Nephron (organoid): ENCODE results near the gene MCF2L.

ENCODE experiments used
- H3K27ac Mint-ChIP-seq, 3 experiments: 2 replicates each; pipeline ENCODE4 v1.8.0; 2020; ENCODE audit warnings: mixed read lengths in 3 of 3, mild to moderate bottlenecking in 2 of 3, moderate library complexity in 1 of 3
- H3K27me3 Mint-ChIP-seq: 2 replicates; pipeline ENCODE4 v1.8.0; 2021; ENCODE audit warnings: low read depth, mild to moderate bottlenecking, moderate library complexity, mixed read lengths
- H3K36me3 Mint-ChIP-seq: 2 replicates; pipeline ENCODE4 v1.8.0; 2020; ENCODE audit warnings: low read depth, mixed read lengths
- H3K4me1 Mint-ChIP-seq: 2 replicates; pipeline ENCODE4 v1.8.0; 2020; ENCODE audit warnings: mixed read lengths
- H3K4me3 Mint-ChIP-seq, 3 experiments: 2 replicates each; pipeline ENCODE4 v1.8.0; 2020; ENCODE audit warnings: mild to moderate bottlenecking in 3 of 3, mixed read lengths in 3 of 3, moderate library complexity in 2 of 3
- H3K9me3 Mint-ChIP-seq: 2 replicates; pipeline ENCODE4 v1.8.0; 2020; ENCODE audit warnings: mixed read lengths
- TF ChIP-seq, protein P1 (sequence below), 3 experiments: fragments of 200-600 bp; sonication (generic); IDR thresholded peaks; one replicate each; pipeline ENCODE4 v1.5.0; 2021; ENCODE audit warnings: antibody characterized with exemption in 3 of 3; ENCODE audit not compliant: unreplicated experiment in 3 of 3

Gene MCF2L

GRCh38 chr13:113072376-113072775 lies 103.4 kb downstream of the MCF2L start:
- TF ChIP-seq, protein P1, sequence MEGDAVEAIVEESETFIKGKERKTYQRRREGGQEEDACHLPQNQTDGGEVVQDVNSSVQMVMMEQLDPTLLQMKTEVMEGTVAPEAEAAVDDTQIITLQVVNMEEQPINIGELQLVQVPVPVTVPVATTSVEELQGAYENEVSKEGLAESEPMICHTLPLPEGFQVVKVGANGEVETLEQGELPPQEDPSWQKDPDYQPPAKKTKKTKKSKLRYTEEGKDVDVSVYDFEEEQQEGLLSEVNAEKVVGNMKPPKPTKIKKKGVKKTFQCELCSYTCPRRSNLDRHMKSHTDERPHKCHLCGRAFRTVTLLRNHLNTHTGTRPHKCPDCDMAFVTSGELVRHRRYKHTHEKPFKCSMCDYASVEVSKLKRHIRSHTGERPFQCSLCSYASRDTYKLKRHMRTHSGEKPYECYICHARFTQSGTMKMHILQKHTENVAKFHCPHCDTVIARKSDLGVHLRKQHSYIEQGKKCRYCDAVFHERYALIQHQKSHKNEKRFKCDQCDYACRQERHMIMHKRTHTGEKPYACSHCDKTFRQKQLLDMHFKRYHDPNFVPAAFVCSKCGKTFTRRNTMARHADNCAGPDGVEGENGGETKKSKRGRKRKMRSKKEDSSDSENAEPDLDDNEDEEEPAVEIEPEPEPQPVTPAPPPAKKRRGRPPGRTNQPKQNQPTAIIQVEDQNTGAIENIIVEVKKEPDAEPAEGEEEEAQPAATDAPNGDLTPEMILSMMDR (IDR thresholded peaks at IDR 0.05; ENCODE audit: unreplicated experiment in 3 of 3), result no peak
- Mint-ChIP-seq H3K4me1 (no peaks in the 10 kb centered on the region), H3K27ac (no peak overlapping the region), H3K9me3 (peaks cover 2% of the 10 kb centered on the region), H3K27me3 (no peaks in the 10 kb centered on the region), H3K4me3 (no peak overlapping the region), H3K36me3 (peaks cover 48% of the 10 kb centered on the region)

- no peak overlapping the region for H3K27ac Mint-ChIP-seq
Observed at GRCh38 chr13:113073942-113074341, 104.9 kb downstream of the MCF2L start.

DNA sequence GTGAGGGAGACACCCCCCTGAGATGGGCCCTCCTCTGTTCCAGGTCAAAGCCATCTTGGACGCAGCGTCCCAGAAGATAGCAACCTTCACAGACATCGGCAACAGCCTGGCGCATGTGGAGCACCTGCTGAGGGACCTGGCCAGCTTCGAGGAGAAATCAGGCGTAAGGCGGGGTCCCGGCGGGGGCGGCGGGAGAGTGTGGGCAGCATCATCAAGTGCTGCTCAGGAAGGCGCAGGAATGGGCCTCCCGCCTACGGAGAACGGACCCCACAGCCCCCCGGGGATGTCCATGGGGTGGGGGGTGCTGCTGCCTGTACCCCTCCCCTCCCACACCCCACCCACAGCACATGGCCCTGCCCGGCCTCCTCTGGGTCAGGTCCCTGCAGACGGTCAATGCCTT lies 105.4 kb downstream of the MCF2L start:
- H3K36me3 Mint-ChIP-seq, result peaks cover 57% of the 10 kb centered on the region
- H3K4me1 Mint-ChIP-seq, result peaks cover 10% of the 10 kb centered on the region
- no peak overlapping the region for H3K27ac Mint-ChIP-seq
- TF ChIP-seq, protein P1 (IDR thresholded peaks at IDR 0.05; ENCODE audit: unreplicated experiment in 3 of 3), result no peak
- peaks cover 2% of the 10 kb centered on the region for H3K9me3 Mint-ChIP-seq
- H3K4me3 Mint-ChIP-seq, result no peak overlapping the region
- H3K27me3 Mint-ChIP-seq, result no peaks in the 10 kb centered on the region

More at GRCh38 chr13:113073942-113074341, 104.9 kb downstream of the MCF2L start:
- peaks cover 2% of the 10 kb centered on the region for H3K9me3 Mint-ChIP-seq
- TF ChIP-seq, protein P1 (IDR thresholded peaks at IDR 0.05; ENCODE audit: unreplicated experiment in 3 of 3), result no peak
- H3K4me3 Mint-ChIP-seq, result no peak overlapping the region
- H3K36me3 Mint-ChIP-seq, result peaks cover 55% of the 10 kb centered on the region
- H3K27me3 Mint-ChIP-seq, result no peaks in the 10 kb centered on the region
- H3K4me1 Mint-ChIP-seq, result peaks cover 5% of the 10 kb centered on the region

GRCh38 chr13:113074876-113075275 lies 105.9 kb downstream of the MCF2L start:
- no peak overlapping the region for H3K27ac Mint-ChIP-seq
- no peak overlapping the region for H3K4me3 Mint-ChIP-seq
- H3K4me1 Mint-ChIP-seq, result peaks cover 13% of the 10 kb centered on the region
- TF ChIP-seq, protein P1 (IDR thresholded peaks at IDR 0.05; ENCODE audit: unreplicated experiment in 3 of 3), result no peak
- peaks cover 60% of the 10 kb centered on the region for H3K36me3 Mint-ChIP-seq
- no peaks in the 10 kb centered on the region for H3K27me3 Mint-ChIP-seq
- H3K9me3 Mint-ChIP-seq, result peaks cover 2% of the 10 kb centered on the region

- Mint-ChIP-seq H3K36me3 (peaks cover 55% of the 10 kb centered on the region), H3K4me1 (peaks cover 13% of the 10 kb centered on the region)
Observed at GRCh38 chr13:113075711-113076110, 106.7 kb downstream of the MCF2L start.

More at GRCh38 chr13:113075711-113076110, 106.7 kb downstream of the MCF2L start:
- no peak overlapping the region for H3K4me3 Mint-ChIP-seq
- peaks cover 2% of the 10 kb centered on the region for H3K9me3 Mint-ChIP-seq
- TF ChIP-seq, protein P1 (IDR thresholded peaks at IDR 0.05; ENCODE audit: unreplicated experiment in 3 of 3), result no peak
- H3K27me3 Mint-ChIP-seq, result no peaks in the 10 kb centered on the region
- no peak overlapping the region for H3K27ac Mint-ChIP-seq
